UCSD-AML1 (cell line): ENCODE results near the gene OR2T2.
"Not testable (repeated sequence)": the region's sequence is repeated elsewhere in the genome, so short reads cannot be mapped to it uniquely, and the experiment has no call there.

Source experiments
- DNase-seq: peaks from one replicate; lab custom pipeline; 2025; ENCODE audit not compliant: unreplicated experiment; lab: John Stamatoyannopoulos, UW

OR2T2 gene, protein sequence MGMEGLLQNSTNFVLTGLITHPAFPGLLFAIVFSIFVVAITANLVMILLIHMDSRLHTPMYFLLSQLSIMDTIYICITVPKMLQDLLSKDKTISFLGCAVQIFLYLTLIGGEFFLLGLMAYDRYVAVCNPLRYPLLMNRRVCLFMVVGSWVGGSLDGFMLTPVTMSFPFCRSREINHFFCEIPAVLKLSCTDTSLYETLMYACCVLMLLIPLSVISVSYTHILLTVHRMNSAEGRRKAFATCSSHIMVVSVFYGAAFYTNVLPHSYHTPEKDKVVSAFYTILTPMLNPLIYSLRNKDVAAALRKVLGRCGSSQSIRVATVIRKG

DNA sequence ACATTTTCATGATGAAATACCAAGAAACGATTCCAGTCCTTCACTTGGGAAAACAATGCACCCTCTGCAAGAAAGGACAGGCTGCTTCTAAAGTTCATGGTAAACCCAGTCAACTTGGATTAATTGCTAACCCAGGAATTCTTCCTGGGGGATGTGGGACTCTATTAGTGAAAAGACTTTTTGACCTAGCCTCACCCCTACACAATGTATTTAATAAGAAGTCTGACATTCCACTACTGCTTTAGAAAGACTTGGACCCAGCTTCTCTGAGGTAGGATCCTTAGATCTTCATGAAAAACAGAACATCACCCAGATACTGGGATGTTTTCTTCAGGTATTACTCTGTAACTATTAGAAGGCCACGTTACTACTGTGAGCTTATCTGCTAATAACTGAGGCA is at the start of gene OR2T2:
Gene OR2T2, plus strand, starts transcription at position 239 of the 400 bp plus-strand sequence. CDS start 7,161 bp downstream, outside the sequence.
- not testable (repeated sequence) for DNase-seq

DNA sequence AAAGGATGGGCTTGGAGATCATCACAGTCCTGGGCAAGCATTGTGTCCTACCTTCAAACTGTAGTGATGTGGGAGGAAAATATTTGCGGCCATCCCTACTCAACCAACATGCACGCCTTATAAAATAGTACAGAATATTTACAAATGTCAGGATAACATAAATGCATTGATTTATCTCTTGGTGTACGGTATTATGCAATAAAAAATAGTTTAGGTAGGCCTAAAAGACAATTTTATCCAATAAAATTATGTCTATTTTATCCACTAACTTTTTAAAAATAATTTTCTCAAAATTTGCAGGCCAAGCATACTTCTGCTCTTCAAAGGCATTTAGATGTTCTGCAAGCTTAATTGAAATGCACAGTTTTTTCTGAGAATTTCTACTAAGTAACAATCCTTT is 42.7 kb upstream of the OR2T2 start, which contains the start of gene OR2T1:
Gene OR2T1, plus strand, starts transcription at position 301 of the 400 bp plus-strand sequence. CDS start 3,100 bp downstream, outside the sequence.
- DNase-seq, result no peak

DNA sequence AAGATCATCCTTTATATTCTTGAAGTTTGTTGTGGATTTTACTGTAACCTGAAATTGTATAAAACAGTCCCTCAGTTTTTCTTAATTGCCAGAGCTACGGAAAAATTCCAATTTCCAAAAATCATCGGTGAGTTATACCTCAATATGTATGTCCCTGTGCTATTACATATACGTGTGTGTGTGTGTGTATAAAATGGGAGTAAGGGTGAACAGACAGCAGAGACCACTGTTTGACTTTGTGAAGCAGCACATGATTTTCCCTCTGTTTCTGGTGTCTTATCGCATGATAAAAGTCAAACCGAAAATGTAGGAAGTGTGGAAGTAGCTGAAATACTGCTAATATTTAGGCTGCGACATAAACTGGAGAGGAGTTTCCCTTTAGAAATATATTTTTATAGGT is 41.4 kb upstream of the OR2T2 start:
- no peak for DNase-seq

DNA sequence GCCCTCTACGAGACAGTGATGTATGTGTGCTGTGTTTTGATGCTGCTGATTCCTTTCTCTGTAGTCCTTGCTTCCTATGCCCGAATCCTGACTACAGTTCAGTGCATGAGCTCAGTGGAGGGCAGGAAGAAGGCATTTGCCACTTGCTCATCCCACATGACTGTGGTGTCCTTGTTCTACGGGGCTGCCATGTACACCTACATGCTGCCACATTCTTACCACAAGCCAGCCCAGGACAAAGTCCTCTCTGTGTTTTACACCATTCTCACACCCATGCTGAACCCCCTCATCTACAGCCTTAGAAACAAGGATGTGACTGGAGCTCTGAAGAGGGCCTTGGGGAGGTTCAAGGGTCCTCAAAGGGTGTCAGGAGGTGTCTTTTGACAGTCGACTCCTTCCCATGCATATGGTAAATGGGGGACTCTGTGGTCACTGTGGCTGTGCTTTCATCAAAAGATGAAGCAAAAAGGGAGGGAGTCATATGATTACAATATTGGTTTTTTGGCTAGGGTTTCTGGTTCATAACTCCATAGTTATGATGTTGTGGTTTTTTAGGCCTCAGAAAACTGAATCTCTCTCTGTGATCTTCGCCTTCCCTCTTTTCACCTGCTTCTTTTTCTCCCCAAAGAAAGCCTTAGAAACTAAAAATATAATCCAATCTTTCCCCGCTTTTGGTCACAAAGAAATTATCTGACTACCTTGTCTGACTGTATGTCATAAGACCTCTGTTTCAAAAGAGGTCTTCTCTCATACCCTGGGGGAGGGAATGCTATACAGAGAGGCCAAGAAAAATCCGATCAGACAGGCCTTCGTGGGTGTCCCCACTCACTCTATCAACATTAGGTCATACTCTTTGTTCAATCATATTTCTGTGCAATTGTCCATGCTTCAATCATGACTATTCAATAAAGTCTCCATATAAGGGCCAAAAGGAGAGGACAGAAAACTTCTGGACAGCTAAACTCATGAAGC is 38.4 kb upstream of the OR2T2 start:
- DNase-seq, result no peak

DNA sequence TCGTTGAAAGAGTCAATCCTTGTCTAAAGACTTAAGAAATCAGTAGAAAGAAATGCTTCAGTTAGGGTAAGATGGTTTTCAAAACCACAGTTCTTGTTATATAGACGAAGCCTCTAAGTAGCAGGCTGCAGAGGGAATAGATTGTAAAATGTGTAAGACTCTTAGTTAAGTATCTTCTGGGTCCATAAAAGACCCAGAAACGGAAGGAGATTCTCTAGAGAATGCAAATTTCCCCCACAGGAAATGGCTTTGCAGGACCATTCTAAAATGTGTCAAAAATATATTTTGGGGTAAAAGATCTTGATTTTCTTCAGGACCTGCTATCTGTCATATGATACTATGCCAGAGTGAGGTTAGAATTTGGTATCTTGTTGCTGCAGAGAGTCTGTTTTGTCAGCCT is 29.2 kb upstream of the OR2T2 start:
- no peak for DNase-seq

DNA sequence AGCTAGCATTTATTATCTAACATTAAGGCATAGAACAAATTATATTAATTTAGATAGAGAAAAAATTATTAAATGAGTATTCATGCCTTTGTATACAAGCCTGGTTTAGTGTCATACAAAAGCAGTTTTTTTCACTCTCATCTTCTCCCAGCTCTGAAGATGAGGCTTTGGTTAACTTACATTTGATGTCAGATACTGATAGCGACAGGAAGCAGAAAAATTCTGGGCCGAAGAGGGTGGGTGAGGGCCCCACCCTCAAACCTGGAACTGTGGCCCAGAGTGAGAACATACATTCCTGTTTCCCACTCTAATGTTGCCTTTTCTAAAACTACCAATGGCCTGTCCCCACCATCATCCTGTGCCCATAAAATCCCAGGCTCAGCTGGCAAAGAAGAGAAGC is 27.6 kb upstream of the OR2T2 start:
- no peak for DNase-seq

DNA sequence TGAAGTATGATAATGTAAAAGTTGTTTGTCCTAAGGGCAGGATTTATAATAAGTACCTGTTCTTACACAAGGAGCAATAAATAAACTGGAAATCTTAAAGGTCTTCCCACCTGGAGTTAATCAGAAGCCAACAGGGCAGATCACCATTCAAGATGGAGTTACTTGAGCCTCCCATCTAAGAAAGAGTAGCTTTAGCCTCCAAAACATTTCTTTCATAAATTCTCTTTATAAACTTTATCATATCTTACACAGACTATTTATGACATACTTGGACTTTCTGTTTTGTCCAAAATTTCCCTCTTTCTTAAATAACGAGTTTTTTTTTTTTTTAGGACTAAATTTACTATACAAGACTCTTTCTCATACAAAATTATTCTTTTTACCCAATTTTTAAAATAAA is 24.1 kb upstream of the OR2T2 start:
- DNase-seq, result no peak

DNA sequence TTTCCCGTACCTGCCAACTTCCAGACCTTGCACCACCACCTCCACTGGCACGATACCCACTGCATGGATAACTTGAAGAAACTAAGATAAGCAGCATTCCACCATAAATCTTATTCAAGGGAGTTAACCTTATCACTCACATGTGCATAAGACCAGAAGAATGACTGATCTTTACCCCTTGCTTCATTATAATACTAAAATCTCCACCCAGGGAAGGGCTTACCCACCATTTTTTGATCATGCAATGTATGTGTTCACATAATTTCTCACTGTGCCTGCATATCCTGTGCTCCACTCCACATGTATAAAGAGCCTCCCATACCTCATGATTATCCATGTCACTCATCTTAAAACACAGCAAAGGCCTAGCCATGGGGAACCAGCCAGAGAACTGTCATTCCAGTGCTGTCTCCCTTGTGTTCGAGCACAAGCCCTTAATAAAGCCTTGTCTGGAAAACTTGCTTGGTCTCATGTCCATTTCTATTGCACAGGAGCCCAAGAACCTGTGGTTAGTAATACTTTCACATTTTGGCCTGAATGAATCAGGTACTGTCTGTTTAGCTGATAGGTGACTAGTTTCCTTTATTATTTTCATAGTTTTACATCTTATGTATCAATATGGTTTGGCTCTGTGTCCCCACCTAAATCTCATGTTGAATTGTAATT is 17.8 kb upstream of the OR2T2 start:
- not testable (repeated sequence) for DNase-seq

DNA sequence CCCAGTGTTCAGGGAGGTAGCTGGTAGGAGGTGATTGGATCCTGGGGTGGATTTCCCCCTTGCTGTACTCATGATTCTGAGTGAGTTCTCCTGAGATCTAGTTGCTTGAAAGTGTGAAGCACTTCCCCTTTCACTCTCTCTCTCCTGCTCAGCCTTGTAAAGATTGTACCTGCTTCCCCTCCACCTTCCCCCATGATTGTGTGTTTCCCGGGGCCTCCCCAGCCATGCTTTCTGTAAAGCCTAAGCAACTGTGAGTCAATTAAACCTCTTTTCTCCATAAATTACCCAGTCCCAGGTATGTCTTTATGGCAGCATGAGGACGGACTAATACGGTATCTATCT is 17.3 kb upstream of the OR2T2 start:
- DNase-seq, result not testable (repeated sequence)

DNA sequence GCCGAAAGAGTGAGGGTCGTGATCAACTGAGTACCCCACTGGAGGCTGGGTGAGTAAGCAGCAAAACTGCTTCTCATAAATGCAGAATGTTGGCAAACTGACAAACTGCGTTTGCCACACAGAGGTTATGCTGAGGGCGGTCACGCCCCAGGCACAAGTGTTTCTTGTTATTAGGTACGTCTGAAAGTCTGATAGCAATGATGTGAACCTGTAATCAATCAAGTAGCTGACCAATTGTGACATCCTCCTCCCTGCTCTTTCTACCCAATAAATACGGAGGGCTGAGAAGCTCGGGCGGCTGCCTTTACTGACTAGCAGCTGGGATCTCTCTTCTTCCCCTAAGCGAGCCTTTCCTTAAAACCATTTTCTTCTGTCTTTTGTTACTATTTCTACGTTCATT is 13.8 kb upstream of the OR2T2 start:
- not testable (repeated sequence) for DNase-seq

DNA sequence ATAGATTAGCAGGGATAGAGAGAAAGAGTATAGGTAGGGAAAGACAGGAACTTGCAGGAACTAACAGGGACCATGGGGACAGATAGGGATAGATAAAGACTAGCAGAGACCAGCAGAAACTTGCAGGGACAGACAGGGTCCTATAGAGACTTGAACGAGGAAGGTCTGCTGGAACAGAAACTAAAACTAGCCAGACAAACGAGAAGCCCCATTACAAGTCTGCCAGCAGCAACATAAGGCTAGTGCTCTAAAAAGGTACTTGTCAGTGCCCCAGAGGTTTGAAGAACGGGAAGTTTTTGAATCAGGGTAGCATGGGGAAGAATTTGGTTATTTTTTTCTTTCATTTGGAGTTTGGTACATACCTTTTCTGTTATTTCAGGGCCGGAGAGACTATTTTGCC is 13.2 kb upstream of the OR2T2 start:
- not testable (repeated sequence) for DNase-seq

DNA sequence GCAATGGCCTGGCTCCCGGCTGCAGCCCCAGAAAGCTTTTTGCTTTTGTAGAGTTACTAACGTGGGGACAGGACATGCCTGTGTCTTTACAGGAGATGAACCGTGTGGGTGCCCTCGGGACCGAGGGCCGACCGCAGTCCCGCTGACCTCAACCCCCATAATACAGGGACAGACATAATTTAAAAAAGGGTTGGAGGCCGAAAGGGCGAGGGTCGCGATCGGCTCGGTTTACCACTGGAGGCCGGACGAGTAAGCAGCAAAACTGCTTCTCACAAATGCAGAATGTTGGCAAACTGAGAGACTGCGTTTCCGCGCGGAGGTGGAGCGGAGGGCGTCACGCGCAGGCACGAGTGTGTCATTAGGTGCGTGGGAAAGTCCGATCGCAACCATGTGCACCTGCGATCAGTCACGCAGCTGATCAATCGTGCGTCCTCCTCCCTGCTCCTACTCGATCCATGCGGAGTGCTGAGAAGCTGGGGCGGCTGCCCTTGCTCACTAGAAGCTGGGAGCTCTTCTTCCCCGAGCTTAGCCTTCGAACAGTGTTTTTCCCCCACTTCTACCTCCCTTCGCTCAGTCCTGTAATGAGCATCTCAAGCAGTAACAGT is 11.5 kb upstream of the OR2T2 start:
- DNase-seq, result not testable (repeated sequence)

DNA sequence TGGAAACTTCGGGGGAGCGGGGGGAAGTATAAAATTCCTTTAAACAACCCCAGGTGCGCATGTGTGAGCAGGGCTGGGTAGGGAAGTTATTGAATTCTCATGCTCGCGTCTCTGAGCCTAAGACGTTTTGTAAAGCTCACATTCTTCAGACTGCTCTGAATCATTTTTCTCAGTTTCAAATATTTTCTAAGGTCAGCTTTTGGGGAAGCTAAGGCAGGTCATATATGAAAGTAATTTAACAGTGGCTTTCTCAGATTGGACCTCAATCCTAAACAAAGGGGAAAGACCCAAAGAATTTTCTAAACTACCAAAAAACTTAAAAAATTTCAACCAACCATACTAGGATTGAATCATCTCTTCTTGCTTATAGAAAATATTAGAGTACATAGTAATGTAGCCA is 10.5 kb upstream of the OR2T2 start:
- DNase-seq, result not testable (repeated sequence)

DNA sequence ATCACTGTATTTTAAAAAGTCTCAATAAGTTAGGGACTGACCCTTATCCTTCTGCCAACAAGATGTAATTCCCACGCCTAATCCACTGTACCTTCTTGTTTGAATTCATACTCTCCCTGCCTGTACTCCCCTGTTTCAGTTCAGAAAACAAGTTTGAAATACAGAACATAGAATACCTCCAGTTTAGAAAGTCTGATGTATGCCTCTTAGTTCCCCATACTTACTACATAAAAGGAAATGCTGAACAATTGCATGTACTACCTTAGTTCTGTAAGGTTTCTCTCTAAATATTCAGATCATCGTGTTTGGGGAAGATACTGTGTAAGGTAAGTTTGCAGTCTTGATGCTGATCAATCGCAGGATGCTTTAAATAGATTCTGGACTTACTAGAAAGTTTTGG is 9.1 kb upstream of the OR2T2 start:
- not testable (repeated sequence) for DNase-seq

DNA sequence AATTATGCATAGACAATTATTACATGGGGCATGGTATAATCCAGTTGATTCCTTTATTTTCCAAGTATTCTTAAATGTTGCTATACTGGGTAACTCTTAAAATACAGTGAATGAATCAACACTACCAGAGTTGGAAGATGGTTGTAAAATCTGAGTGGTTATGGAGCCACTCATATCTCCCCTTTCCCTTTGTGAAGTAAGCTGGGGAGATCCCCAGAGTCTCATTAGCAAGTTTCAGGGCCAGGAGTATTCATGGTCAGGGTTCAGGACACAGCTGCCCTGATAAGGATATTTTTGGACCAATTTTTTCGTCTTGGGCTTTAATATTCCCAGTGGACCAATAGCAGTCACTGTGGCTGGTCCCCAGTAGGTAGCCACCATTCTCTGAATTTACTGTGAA is 6.8 kb upstream of the OR2T2 start:
- DNase-seq, result not testable (repeated sequence)

DNA sequence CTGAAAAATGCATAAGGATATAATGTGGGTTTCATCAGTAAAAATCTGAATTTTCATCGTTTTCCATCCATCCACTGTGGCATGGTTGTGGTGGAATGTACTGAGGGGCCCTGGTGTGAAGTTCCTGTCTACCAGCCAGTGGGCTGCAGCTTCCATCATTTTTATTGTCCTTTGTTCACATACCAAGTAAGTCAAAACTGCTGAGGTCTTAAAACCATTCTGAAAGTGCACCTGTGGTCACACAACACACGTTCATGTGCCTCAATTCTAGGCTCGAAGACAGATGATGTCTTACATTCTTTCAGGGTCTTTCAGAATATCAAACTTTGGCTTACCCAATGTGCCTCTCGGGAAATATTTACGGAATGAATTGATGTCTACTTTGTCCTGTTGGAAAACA is 6.2 kb upstream of the OR2T2 start:
- DNase-seq, result not testable (repeated sequence)

DNA sequence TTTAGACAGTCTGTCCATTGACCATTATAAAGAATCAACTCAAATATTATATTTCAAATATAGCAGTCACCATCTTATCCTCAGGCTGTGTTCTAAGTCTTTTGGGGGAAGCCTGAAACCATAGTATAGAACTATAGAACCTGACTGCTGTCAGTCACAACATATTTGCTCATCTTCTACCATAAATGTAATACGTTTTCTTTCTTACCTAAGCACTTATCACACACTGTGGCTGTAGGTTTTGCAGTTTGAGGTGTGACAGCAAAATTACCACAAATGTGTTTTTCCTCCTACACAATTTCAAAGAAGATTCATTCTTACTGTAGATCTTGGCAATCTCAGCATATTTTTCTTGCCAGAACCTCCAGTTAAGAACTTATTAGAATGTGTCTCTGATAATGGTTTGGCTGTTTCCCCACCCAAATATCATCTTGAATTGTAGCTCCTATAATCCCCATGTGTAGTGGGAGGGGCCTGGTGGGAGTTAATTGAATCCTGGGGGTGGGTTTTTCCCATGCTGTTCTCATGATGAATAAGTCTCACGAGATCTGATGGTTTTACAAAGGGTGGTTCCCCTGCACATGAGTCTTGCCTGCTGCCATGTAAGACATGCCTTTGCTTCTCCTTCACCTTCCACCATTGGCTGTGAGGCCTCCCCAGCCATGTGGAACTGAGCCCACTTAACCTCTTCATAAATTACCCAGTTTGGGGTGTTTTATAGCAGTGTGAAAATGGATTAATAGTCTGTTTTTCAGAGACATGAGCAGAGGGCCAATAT is 2.7 kb upstream of the OR2T2 start:
- not testable (repeated sequence) for DNase-seq

DNA sequence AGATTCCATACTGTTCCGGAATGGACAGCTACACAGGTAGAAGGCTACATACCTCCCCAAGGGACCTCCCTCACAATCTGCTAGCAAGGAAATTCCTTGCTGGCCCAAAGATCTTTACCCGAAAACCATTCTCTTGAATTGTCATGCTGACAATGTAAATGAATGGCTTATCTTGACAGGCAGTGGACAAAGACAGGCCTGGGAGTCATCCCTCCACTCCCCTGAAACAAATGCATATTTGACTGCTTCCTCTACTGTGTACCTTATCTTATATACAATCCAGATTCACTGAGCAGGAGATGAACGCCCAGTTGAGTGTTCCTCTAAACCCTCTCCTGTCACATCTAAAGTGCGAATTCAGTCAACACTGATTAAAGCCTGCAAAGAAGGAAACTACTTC is 834 bp upstream of the OR2T2 start:
- not testable (repeated sequence) for DNase-seq

DNA sequence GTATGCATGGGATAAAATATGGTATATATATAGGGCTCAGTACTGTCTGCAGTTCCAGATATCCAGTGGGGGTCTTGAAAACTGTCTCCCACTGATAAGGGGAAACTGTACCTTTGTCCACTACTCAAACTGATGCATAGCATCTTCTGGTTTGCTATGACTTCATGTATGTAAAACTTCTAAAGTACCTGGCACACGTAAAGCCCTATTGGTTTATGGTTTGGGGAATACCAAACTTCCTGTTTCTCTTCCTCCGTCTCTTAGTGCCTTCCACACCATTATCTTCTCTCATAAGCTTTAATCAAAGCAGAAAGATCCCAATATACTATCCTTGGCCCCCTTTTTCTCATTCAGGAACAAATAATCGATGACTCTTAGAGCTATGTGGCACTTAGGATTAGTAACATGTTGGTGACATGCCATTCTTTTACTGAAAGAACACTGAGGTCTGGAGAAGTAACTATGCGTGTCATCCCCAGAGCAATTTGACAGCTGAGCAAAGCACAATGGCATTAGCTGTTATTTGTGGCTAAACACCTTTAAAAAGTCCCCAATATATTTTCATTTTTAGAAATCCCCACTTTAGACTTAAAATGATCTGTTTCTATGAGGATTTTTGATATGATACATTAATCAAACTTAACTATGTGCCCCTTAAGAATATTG is 3.1 kb downstream of the OR2T2 start:
- not testable (repeated sequence) for DNase-seq
